ENCODE measurements around the gene VPS13D.

DNA sequence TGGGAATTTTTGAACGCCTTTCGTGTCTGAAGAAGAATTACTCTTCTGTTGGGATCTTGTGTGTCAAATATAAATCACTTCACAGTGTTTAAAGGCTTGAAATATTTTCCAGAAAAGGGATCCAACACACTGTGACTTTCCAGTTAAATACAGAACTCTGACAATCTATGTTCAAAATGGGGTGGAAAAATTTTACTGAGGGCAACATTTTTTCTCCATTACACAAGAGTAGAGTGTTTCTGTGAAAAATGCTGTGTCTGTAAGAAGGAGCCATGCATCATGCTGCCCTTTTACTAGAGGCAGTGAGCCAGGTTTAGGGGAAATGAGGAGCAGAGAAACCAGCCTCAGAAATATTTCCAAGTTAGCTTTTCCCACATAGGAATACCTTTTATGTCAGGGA is 86.5 kb downstream of the VPS13D start:
- TF ChIP-seq, protein P1, sequence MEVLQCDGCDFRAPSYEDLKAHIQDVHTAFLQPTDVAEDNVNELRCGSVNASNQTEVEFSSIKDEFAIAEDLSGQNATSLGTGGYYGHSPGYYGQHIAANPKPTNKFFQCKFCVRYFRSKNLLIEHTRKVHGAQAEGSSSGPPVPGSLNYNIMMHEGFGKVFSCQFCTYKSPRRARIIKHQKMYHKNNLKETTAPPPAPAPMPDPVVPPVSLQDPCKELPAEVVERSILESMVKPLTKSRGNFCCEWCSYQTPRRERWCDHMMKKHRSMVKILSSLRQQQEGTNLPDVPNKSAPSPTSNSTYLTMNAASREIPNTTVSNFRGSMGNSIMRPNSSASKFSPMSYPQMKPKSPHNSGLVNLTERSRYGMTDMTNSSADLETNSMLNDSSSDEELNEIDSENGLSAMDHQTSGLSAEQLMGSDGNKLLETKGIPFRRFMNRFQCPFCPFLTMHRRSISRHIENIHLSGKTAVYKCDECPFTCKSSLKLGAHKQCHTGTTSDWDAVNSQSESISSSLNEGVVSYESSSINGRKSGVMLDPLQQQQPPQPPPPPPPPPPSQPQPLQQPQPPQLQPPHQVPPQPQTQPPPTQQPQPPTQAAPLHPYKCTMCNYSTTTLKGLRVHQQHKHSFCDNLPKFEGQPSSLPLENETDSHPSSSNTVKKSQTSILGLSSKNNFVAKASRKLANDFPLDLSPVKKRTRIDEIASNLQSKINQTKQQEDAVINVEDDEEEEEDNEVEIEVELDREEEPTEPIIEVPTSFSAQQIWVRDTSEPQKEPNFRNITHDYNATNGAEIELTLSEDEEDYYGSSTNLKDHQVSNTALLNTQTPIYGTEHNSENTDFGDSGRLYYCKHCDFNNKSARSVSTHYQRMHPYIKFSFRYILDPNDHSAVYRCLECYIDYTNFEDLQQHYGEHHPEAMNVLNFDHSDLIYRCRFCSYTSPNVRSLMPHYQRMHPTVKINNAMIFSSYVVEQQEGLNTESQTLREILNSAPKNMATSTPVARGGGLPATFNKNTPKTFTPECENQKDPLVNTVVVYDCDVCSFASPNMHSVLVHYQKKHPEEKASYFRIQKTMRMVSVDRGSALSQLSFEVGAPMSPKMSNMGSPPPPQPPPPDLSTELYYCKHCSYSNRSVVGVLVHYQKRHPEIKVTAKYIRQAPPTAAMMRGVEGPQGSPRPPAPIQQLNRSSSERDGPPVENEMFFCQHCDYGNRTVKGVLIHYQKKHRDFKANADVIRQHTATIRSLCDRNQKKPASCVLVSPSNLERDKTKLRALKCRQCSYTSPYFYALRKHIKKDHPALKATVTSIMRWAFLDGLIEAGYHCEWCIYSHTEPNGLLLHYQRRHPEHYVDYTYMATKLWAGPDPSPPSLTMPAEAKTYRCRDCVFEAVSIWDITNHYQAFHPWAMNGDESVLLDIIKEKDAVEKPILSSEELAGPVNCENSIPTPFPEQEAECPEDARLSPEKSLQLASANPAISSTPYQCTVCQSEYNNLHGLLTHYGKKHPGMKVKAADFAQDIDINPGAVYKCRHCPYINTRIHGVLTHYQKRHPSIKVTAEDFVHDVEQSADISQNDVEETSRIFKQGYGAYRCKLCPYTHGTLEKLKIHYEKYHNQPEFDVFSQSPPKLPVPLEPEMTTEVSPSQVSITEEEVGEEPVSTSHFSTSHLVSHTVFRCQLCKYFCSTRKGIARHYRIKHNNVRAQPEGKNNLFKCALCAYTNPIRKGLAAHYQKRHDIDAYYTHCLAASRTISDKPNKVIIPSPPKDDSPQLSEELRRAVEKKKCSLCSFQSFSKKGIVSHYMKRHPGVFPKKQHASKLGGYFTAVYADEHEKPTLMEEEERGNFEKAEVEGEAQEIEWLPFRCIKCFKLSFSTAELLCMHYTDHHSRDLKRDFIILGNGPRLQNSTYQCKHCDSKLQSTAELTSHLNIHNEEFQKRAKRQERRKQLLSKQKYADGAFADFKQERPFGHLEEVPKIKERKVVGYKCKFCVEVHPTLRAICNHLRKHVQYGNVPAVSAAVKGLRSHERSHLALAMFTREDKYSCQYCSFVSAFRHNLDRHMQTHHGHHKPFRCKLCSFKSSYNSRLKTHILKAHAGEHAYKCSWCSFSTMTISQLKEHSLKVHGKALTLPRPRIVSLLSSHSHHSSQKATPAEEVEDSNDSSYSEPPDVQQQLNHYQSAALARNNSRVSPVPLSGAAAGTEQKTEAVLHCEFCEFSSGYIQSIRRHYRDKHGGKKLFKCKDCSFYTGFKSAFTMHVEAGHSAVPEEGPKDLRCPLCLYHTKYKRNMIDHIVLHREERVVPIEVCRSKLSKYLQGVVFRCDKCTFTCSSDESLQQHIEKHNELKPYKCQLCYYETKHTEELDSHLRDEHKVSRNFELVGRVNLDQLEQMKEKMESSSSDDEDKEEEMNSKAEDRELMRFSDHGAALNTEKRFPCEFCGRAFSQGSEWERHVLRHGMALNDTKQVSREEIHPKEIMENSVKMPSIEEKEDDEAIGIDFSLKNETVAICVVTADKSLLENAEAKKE (CRISPR knock-in tag; IDR thresholded peaks at IDR 0.05), result no peak
- TF ChIP-seq, protein P2, sequence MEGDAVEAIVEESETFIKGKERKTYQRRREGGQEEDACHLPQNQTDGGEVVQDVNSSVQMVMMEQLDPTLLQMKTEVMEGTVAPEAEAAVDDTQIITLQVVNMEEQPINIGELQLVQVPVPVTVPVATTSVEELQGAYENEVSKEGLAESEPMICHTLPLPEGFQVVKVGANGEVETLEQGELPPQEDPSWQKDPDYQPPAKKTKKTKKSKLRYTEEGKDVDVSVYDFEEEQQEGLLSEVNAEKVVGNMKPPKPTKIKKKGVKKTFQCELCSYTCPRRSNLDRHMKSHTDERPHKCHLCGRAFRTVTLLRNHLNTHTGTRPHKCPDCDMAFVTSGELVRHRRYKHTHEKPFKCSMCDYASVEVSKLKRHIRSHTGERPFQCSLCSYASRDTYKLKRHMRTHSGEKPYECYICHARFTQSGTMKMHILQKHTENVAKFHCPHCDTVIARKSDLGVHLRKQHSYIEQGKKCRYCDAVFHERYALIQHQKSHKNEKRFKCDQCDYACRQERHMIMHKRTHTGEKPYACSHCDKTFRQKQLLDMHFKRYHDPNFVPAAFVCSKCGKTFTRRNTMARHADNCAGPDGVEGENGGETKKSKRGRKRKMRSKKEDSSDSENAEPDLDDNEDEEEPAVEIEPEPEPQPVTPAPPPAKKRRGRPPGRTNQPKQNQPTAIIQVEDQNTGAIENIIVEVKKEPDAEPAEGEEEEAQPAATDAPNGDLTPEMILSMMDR (conservative IDR thresholded peaks at IDR 0.05; ENCODE audit: low read depth in 2 of 2), result no peak
- TF ChIP-seq EZH2 (IDR thresholded peaks at IDR 0.05; ENCODE audit: low read depth, unreplicated experiment), result no peak
- TF ChIP-seq, protein P3, sequence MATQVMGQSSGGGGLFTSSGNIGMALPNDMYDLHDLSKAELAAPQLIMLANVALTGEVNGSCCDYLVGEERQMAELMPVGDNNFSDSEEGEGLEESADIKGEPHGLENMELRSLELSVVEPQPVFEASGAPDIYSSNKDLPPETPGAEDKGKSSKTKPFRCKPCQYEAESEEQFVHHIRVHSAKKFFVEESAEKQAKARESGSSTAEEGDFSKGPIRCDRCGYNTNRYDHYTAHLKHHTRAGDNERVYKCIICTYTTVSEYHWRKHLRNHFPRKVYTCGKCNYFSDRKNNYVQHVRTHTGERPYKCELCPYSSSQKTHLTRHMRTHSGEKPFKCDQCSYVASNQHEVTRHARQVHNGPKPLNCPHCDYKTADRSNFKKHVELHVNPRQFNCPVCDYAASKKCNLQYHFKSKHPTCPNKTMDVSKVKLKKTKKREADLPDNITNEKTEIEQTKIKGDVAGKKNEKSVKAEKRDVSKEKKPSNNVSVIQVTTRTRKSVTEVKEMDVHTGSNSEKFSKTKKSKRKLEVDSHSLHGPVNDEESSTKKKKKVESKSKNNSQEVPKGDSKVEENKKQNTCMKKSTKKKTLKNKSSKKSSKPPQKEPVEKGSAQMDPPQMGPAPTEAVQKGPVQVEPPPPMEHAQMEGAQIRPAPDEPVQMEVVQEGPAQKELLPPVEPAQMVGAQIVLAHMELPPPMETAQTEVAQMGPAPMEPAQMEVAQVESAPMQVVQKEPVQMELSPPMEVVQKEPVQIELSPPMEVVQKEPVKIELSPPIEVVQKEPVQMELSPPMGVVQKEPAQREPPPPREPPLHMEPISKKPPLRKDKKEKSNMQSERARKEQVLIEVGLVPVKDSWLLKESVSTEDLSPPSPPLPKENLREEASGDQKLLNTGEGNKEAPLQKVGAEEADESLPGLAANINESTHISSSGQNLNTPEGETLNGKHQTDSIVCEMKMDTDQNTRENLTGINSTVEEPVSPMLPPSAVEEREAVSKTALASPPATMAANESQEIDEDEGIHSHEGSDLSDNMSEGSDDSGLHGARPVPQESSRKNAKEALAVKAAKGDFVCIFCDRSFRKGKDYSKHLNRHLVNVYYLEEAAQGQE (IDR thresholded peaks at IDR 0.05; ENCODE audit: unreplicated experiment), result no peak
- TF ChIP-seq EZH2phosphoT487 (IDR thresholded peaks at IDR 0.05; ENCODE audit: unreplicated experiment), result no peak
- TF ChIP-seq POLR2AphosphoS5 (IDR thresholded peaks at IDR 0.05; ENCODE audit: low read depth), result no peak
- no peak for TF ChIP-seq CREB1 (CRISPR knock-in tag; IDR thresholded peaks at IDR 0.05; ENCODE audit: low read depth)
- no peak for TF ChIP-seq JUNB (IDR thresholded peaks at IDR 0.05; ENCODE audit: unreplicated experiment)
- TF ChIP-seq STAT1 (IDR thresholded peaks at IDR 0.05; ENCODE audit: unreplicated experiment), result no peak
- TF ChIP-seq, protein P4, sequence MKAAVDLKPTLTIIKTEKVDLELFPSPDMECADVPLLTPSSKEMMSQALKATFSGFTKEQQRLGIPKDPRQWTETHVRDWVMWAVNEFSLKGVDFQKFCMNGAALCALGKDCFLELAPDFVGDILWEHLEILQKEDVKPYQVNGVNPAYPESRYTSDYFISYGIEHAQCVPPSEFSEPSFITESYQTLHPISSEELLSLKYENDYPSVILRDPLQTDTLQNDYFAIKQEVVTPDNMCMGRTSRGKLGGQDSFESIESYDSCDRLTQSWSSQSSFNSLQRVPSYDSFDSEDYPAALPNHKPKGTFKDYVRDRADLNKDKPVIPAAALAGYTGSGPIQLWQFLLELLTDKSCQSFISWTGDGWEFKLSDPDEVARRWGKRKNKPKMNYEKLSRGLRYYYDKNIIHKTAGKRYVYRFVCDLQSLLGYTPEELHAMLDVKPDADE (IDR thresholded peaks at IDR 0.05), result no peak

Data from GM23338 (cell line).